Caco-2 (cell line): ENCODE measurements around the gene PKP3. TPM values are rescaled to one million over a fixed set of nuclear protein-coding genes. Genes with fewer than 3 reads are reported as not detected.

ENCODE experiments used
- BruUV-seq: library from RNA; stranded (reverse); fragments of 400-500 nt; replicated peaks from 2 replicates; lab custom pipeline; 2021; lab: Mats Ljungman, UMichigan
- CTCF ChIA-PET: fragments of 300-600 bp; sonication (Branson Sonifier 250); formaldehyde crosslinking; loops from one replicate; lab custom pipeline; 2022; ENCODE audit warnings: antibody characterized with exemption; lab: Charles Lee
- POLR2A ChIA-PET: fragments of 300-600 bp; sonication (Branson Sonifier 250); formaldehyde crosslinking; loops from one replicate; lab custom pipeline; 2022; ENCODE audit warnings: antibody characterized with exemption; lab: Charles Lee
- DNase-seq, 2 experiments: peaks; one replicate each; pipeline versions ENCODE4 v3.0.0 to v3.0.0-alpha.2; 2020 to 2022
- H3K27me3 ChIP-seq: replicated peaks from 2 replicates; pipeline ENCODE4 v1.6.0; 2011; ENCODE audit warnings: low read length; ENCODE audit not compliant: control insufficient read depth, insufficient read depth
- H3K36me3 ChIP-seq: 2 replicates; pipeline ENCODE4 v1.5.1; 2011; ENCODE audit warnings: low read length; ENCODE audit not compliant: control insufficient read depth, insufficient read depth
- H3K4me1 ChIP-seq: fragments of 250-450 bp; sonication (Bioruptor Pico); 2 replicates; pipeline ENCODE4 v1.5.1; 2020; ENCODE audit warnings: mild to moderate bottlenecking
- H3K4me3 ChIP-seq: 2 replicates; pipeline ENCODE4 v1.5.1; 2011; ENCODE audit warnings: low read depth, mild to moderate bottlenecking, control low read depth, low read length
- H3K9me3 ChIP-seq: fragments of 250-450 bp; sonication (Bioruptor Pico); 2 replicates; pipeline ENCODE4 v1.5.1; 2020; ENCODE audit warnings: mild to moderate bottlenecking, moderate library complexity
- H3K27ac Mint-ChIP-seq: one replicate; pipeline ENCODE4 v1.8.0; 2022; ENCODE audit warnings: mixed read lengths; ENCODE audit not compliant: unreplicated experiment
- H3K27me3 Mint-ChIP-seq: one replicate; pipeline ENCODE4 v1.8.0; 2022; ENCODE audit warnings: mixed read lengths; ENCODE audit not compliant: insufficient read depth, unreplicated experiment
- H3K36me3 Mint-ChIP-seq: one replicate; pipeline ENCODE4 v1.8.0; 2022; ENCODE audit warnings: mild to moderate bottlenecking, mixed read lengths; ENCODE audit not compliant: insufficient read depth, unreplicated experiment
- H3K4me1 Mint-ChIP-seq: one replicate; pipeline ENCODE4 v1.8.0; 2022; ENCODE audit warnings: low read depth, mixed read lengths; ENCODE audit not compliant: unreplicated experiment
- H3K4me3 Mint-ChIP-seq: one replicate; pipeline ENCODE4 v1.8.0; 2022; ENCODE audit warnings: mild to moderate bottlenecking, moderate library complexity, mixed read lengths; ENCODE audit not compliant: unreplicated experiment
- H3K9me3 Mint-ChIP-seq: one replicate; pipeline ENCODE4 v1.8.0; 2022; ENCODE audit warnings: mixed read lengths; ENCODE audit not compliant: unreplicated experiment
- CTCF ChIP-seq, 2 experiments: fragments of 200-600 bp in 1 of 2; IDR thresholded peaks; 1 replicate in 1 of 2; 2 replicates in 1 of 2; pipeline versions ENCODE4 v1.5.1 to v1.8.0; 2011 to 2022; ENCODE audit warnings: antibody characterized with exemption in 1 of 2, control low read depth in 1 of 2, inconsistent platforms in 1 of 2, low read depth in 1 of 2, low read length in 1 of 2, mild to moderate bottlenecking in 1 of 2, moderate library complexity in 1 of 2; ENCODE audit not compliant: insufficient read depth in 1 of 2, severe bottlenecking in 1 of 2, unreplicated experiment in 1 of 2
- intact Hi-C: fragments of 100-400 bp; cut with micrococcal nuclease; formaldehyde crosslinking; loops from one replicate; pipeline ENCODE4 v1.10.0; 2022; ENCODE audit not compliant: unreplicated experiment
- total RNA-seq: library from RNA; stranded (reverse); gene quantifications from 2 replicates; pipeline ENCODE4 v1.2.3, GENCODE V29; 2022

The PKP3 gene
- total RNA-seq, 1 experiment from 2014 or later, result 149 TPM

GRCh38 chr11:380095-380480 is 13.9 kb upstream of the PKP3 start:
- no peak for TF ChIP-seq CTCF (IDR thresholded peaks at IDR 0.05; ENCODE audit: insufficient read depth in 1 of 2, low read depth in 1 of 2, low read length in 1 of 2, severe bottlenecking in 1 of 2, unreplicated experiment in 1 of 2)
- Mint-ChIP-seq H3K9me3 (no peaks in the 10 kb centered on the region), H3K4me1 (no peaks in the 10 kb centered on the region), H3K36me3 (peaks cover 22% of the 10 kb centered on the region), H3K27ac (no peak overlapping the region), H3K27me3 (no peaks in the 10 kb centered on the region), H3K4me3 (no peak overlapping the region)
- H3K4me3 ChIP-seq, result no peak overlapping the region
- no peak for DNase-seq
- BruUV-seq, result no TSS peak
- H3K4me1 ChIP-seq, result peaks cover 6% of the 10 kb centered on the region; the same call in 1 of the 2 replicates
- no peaks in the 10 kb centered on the region for H3K27me3 ChIP-seq
- H3K9me3 ChIP-seq, result no peaks in the 10 kb centered on the region
- intact Hi-C loops, result no loop called here
- no peaks in the 10 kb centered on the region; the same call in 1 of the 2 replicates for H3K36me3 ChIP-seq
- ChIA-PET POLR2A (no interaction called here), CTCF (no interaction called here)

- Histone ChIP-seq H3K4me3 (no peak overlapping the region), H3K27me3 (no peaks in the 10 kb centered on the region), H3K9me3 (no peaks in the 10 kb centered on the region), H3K4me1 (peaks cover 6% of the 10 kb centered on the region; the same call in 1 of the 2 replicates), H3K36me3 (no peaks in the 10 kb centered on the region)
- Mint-ChIP-seq H3K4me3 (no peak overlapping the region), H3K36me3 (peaks cover 22% of the 10 kb centered on the region), H3K4me1 (no peaks in the 10 kb centered on the region), H3K27ac (no peak overlapping the region), H3K27me3 (no peaks in the 10 kb centered on the region), H3K9me3 (no peaks in the 10 kb centered on the region)
- TF ChIP-seq CTCF (IDR thresholded peaks at IDR 0.05; ENCODE audit: insufficient read depth in 1 of 2, low read depth in 1 of 2, low read length in 1 of 2, severe bottlenecking in 1 of 2, unreplicated experiment in 1 of 2), result no peak
- intact Hi-C loops, result no loop called here
- CTCF ChIA-PET, result no interaction called here
- POLR2A ChIA-PET, result no interaction called here
- no TSS peak for BruUV-seq
- no peak for DNase-seq
These were observed 13.5 kb upstream of the PKP3 start for GRCh38 chr11:380491-380890.

GRCh38 chr11:380996-381395 is 13.0 kb upstream of the PKP3 start:
- H3K9me3 ChIP-seq, result peaks cover 4% of the 10 kb centered on the region
- peaks cover 6% of the 10 kb centered on the region; the same call in 1 of the 2 replicates for H3K4me1 ChIP-seq
- no peaks in the 10 kb centered on the region for H3K36me3 ChIP-seq
- H3K4me3 Mint-ChIP-seq, result no peak overlapping the region
- ChIA-PET CTCF (no interaction called here), POLR2A (no interaction called here)
- TF ChIP-seq CTCF (IDR thresholded peaks at IDR 0.05; ENCODE audit: insufficient read depth in 1 of 2, low read depth in 1 of 2, low read length in 1 of 2, severe bottlenecking in 1 of 2, unreplicated experiment in 1 of 2), result no peak
- no peak for DNase-seq
- no peaks in the 10 kb centered on the region for H3K4me1 Mint-ChIP-seq
- H3K4me3 ChIP-seq, result no peak overlapping the region
- intact Hi-C loops, result no loop called here
- H3K27me3 ChIP-seq, result no peaks in the 10 kb centered on the region
- no TSS peak for BruUV-seq
- H3K9me3 Mint-ChIP-seq, result no peaks in the 10 kb centered on the region
- no peaks in the 10 kb centered on the region for H3K27me3 Mint-ChIP-seq
- H3K27ac Mint-ChIP-seq, result no peak overlapping the region
- H3K36me3 Mint-ChIP-seq, result peaks cover 22% of the 10 kb centered on the region
